Stimulated activated CD4-positive, alpha-beta T cell treated with anti-CD3 and anti-CD28 coated beads, Interleukin-1b, Interleukin-23, amount 100 ng/mL, for 24 hours (primary cell): ENCODE measurements around the gene RAPGEF2.
"Not testable (repeated sequence)": the region's sequence is repeated elsewhere in the genome, so short reads cannot be mapped to it uniquely, and the experiment has no call there.

ENCODE experiments used
- DNase-seq, 4 experiments: peaks; one replicate each; pipeline ENCODE4 v3.0.0-alpha.2; 2020; ENCODE audit warnings: low read depth in 4 of 4, low spot score in 1 of 4

RAPGEF2 gene

DNA sequence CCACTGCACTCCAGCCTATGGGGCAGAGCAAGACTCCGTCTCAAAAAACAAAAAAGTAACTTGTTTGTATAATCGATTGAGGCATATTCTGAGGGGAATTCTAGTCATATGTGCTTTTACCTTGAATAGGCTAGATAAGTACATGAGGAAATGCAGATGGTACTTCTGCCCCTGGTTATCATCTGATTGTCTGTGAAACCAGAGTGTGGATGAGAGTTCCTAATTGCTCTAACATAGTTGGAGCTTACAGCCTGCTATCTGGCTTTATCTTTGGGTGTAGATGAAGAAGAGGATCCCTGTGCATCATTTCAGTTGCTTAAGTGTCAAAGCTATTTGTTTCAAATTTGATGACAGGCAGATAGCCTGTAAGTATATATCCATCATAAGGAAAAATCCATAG, 205.1 kb downstream of the RAPGEF2 start:
- no peak for DNase-seq

DNA sequence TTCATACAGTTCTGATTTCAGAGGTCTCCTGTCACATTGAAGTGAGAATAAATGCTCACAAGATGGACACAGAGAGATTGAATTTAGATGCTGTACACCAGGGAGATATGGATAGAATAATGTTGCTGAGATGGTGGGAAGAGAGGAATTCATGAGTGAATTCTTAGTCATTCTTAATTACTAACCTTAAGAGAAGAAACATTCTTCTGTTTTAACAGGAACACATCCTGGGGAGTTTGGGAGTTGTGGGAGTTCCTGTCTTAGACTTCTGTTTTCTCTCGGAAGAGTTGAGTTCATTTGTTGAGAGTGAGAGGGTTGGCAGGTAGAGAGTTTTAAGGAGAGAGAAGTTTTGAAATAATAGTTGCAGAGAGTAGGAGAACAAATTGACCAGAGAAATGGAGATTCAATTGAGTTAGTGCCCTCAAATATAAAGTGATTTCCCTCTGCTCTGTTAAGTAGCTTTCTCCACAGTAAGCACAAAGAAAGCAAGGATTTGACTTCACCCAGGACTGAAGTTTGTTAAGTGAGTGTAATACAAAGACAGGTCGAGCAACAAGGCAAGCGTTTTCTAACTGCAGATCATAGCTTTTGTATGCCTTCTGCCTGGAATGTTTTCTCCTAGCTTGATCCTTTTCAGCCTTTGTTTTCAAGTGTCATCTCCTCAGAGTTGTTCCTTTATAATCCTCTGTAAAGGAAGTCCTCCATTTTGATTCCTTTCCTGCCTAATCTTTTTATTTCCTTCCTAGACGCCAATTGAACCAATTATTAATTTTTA, 205.9 kb downstream of the RAPGEF2 start:
- DNase-seq: no peak

DNA sequence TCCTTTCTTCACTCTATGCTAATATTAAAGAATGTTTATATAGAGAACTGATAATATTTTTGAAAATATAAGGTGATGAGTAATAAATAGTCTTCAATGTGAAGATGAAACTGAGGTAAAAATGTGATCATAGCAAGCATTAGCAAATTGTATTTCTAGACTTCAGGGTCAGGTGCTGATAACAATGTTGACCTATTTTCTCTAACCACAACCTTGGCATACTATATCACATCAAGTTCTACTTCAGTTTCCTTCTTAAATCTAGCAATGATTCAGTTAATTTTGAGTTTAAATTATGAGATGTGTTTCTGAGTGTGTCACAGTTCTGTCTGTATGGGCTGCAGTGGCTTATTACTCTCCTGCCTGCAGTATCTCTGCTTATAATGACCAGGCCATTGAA, 209.4 kb downstream of the RAPGEF2 start:
- DNase-seq: no peak

DNA sequence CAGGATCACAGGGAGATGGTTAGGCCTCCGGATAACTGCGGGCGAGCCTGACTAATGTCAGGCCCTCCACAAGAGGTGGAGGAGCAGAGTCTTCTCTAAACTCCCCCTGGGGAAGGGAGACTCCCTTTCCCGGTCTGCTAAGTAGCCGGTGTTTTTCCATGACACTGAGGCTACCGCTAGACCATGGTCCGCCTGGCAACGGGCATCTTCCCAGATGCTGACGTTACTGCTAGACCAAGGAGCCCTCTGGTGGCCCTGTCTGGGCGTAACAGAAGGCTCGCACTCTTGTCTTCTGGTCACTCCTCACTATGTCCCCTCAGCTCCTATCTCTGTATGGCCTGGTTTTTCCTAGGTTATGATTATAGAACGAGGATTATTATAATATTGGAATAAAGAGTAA, 213.0 kb downstream of the RAPGEF2 start:
- DNase-seq: not testable (repeated sequence)

DNA sequence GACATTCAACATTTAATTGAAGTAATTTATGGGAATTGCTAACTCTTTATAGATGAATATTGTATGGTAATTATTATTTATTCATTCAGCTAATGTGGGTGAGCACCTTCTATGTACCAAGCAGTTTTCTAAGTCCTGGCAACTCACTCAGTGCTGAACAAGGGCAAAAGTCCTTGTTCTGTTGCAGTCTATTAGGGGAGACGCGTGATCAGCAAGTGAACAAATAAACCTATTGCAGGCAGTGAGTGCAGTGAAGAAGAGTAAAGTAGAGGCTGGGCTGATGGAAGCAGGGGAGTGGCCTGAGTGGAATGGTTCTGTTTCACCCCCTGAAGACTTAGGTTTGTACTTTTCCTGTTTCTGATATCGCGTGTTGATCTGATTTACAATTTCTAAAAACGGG, 214.3 kb downstream of the RAPGEF2 start:
- DNase-seq: no peak

DNA sequence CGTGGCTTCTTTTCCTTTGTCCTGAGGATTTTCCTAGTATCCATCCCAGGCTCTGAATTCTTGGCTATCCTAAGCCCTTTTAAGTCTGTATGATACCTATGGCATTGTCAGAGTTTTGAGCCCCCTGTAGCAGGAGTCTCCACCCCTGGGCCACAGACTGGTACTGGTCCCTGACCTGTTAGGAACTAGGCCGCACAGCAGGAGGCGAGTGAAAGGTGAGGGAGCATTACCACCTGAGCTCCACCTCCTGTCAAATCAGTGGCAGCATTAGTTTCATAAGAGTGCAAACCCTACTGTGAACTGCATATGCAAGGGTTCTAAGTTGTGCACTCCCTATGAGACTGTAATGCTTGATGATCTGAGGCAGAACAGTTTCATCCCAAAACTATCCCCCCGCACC, 216.1 kb downstream of the RAPGEF2 start:
- no peak for DNase-seq

DNA sequence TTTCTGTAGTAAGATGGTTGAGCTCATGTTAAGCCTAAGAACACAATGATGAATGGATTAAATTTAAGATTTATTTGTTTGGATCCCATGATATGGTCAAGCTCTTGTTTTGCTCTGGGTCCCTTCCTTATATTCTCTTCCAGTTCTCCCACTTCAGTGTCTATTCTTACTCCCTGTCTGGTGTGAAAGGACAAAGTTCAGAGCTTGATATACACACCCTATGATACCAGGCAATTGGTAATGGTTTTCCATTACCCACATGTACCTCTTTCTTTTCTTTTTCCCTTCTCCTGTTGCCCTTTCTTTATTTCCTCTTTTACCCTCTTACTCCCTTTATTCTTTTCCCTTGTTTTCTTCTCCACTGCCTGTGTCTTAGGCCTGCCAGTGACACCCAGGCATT, 223.6 kb downstream of the RAPGEF2 start:
- DNase-seq: no peak

DNA sequence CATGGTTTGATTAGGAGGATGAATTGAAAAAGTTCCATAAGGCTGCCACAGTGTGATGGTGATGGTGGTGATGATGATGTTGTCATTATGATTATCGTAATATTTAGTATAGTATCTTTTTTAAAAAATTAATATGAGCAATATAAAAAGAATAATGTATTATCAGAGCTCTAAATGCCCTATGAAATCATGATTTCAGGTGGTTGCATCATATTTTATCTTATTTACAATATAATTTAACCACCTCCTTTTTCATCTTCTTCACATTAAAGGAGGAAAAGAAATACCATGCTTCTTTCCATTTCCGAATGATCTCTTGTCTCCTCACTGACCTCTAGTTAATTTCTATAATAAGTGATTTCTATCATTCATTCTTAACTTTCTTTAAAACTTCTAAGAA, 225.9 kb downstream of the RAPGEF2 start:
- DNase-seq: no peak

DNA sequence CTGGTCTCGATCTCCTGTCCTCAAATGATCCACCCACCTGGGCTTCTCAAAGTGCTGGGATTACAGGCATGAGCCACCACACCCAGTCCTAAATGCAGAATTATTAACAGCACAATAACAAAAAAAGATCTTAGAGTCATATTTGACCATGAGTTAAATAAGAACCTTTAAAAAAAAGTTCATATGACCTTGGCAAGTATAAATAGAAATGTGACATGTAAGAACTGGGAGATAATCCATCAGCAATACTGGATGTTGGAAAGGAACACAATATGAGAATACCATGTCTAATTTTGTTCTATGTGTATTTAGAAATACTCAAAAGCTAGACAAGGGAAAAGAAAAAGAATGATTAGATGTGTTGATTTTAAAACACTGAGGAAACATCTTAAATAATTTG, 231.6 kb downstream of the RAPGEF2 start:
- DNase-seq: no peak

DNA sequence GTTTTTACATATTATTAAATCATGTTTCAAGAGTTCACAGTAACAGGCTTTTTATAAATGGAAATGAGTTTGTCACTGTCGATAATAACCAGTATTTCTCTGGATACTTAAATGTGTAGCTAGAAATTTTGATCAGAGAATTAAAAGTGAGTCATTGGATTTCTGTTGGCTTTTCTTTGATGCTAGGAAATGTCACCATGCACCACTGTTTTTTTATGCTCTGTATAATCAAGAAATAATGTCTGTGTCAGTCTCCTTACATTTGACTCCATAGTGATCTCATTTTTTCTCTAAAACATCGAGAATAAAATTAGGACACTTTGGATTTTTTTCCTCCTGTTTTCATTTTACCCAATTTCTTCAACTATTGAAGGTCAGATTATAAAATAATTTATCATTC, 234.2 kb downstream of the RAPGEF2 start:
- no peak for DNase-seq

DNA sequence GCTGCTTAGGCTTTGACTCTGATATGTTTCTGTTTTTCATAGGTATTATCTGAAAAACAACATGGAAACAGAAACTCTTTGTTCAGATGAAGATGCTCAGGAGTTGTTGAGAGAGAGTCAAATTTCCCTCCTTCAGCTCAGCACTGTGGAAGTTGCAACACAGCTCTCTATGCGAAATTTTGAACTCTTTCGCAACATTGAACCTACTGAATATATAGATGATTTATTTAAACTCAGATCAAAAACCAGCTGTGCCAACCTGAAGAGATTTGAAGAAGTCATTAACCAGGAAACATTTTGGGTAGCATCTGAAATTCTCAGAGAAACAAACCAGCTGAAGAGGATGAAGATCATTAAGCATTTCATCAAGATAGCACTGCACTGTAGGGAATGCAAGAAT, 238.6 kb downstream of the RAPGEF2 start:
- DNase-seq: no peak

DNA sequence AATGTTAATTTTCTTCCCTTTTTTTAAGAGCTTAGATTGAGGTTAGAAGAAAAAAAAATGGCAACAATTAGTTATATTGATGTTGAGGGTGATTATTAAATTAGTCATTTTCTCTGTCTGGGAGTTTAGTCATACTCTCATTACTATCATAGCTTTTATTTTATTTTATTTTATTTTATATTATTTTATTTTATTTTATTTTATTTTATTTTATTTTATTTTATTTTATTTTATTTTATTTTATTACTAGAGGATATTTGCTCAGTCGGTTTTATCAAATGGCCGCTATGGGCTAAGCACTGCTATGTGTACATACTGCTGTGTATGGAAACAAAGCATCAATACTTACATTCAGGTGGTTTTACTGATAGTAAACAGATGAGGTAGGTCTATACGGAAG, 239.5 kb downstream of the RAPGEF2 start:
- no peak for DNase-seq

DNA sequence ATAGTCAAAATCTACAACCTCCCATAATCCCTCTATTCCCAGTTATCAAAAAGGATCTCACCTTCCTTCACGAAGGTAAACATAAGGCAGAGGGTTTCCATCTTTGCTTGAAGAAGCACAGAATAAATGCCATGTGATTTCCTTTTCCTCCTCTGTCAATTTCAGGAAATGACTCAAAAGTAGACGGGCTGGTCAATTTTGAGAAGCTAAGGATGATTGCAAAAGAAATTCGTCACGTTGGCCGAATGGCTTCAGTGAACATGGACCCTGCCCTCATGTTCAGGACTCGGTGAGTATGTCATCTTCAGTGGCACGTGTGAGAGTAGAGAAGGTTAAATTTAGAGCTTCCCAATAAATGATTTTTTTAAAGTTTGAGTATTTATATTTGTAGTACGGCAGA, 240.2 kb downstream of the RAPGEF2 start:
- DNase-seq: no peak

DNA sequence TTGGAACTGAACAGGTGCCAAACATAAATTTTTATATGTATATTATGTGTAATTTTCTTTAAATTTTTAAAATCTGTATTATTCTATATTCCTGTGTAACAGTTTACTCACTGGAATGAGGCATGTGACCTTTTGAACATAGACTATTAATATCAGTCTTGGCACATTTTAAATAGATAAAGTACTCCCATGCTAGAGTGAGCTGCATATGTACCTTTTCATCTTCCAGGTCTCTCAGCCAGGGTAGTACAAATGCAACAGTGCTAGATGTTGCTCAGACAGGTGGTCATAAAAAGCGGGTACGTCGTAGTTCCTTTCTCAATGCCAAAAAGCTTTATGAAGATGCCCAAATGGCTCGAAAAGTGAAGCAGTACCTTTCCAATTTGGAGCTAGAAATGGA, 242.0 kb downstream of the RAPGEF2 start:
- no peak for DNase-seq

DNA sequence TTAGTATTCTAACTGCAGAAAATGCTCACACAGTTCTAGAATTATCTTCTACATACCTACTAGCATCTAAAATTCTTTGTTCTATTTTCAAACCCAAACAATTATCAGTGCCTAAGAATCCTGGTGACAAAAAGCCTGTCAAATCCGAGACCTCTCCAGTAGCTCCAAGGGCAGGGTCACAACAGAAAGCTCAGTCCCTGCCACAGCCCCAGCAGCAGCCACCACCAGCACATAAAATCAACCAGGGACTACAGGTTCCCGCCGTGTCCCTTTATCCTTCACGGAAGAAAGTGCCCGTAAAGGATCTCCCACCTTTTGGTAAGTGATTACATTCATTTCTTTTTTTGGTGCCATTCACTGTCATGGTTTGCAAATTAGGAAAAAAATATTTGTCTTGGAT, 243.8 kb downstream of the RAPGEF2 start:
- DNase-seq: no peak

DNA sequence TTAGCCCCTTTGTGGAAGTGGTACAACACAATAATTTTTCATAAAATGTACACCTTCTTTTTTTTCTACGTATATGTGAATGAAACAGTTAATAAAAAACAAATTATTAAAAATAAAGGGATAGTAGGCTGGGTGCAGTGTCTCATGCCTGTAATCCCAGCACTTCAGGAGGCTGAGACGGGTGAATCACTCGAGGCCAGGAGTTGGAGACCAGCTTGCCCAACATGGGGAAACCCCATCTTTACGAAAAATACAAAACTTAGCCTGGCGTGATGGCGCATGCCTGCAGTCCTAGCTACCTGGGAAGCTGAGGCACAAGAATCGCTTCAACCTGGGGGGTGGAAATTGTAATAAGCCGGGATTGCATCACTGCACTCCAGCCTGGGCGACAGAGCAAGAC, 244.9 kb downstream of the RAPGEF2 start:
- no peak for DNase-seq

DNA sequence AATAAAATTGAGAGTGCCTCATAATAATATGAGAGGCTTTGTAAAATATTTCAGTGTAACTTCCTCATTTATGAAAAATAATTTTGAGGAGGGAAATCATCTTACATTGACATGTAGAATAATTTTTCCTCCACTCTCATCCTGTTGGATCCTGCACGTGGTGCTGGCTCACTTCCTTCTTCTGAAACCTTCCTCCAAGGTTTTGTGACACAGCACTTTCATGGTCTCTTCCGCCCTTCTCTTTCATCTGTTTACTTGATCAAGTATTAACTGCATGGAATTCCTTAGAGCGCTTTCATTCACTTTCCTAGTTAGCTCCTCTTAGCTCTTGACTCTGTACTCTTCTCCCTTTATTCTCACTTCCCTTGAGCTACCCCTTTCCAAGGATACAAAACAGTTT, 246.5 kb downstream of the RAPGEF2 start:
- DNase-seq: no peak

DNA sequence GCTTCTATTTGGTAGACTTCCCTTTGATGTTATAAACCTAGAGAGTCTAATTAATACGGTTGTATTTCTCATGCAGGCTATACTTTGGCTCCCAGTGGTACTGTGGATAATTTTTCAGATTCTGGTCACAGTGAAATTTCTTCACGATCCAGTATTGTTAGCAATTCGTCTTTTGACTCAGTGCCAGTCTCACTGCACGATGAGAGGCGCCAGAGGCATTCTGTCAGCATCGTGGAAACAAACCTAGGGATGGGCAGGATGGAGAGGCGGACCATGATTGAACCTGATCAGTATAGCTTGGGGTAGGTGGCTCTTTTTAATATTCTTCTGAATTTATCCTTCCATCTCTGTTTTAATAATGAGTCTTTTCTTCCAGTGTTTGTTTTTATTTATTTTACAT, 249.7 kb downstream of the RAPGEF2 start:
- DNase-seq: no peak

DNA sequence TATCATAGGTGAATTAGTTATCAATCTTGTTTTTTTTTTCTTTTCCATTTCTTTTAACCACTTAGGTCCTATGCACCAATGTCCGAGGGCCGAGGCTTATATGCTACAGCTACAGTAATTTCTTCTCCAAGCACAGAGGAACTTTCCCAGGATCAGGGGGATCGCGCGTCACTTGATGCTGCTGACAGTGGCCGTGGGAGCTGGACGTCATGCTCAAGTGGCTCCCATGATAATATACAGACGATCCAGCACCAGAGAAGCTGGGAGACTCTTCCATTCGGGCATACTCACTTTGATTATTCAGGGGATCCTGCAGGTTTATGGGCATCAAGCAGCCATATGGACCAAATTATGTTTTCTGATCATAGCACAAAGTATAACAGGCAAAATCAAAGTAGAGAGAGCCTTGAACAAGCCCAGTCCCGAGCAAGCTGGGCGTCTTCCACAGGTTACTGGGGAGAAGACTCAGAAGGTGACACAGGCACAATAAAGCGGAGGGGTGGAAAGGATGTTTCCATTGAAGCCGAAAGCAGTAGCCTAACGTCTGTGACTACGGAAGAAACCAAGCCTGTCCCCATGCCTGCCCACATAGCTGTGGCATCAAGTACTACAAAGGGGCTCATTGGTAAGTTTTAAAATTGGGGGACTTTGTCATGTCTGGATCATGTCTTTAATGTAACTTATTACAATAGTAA, 250.7 kb downstream of the RAPGEF2 start:
- DNase-seq: no peak

DNA sequence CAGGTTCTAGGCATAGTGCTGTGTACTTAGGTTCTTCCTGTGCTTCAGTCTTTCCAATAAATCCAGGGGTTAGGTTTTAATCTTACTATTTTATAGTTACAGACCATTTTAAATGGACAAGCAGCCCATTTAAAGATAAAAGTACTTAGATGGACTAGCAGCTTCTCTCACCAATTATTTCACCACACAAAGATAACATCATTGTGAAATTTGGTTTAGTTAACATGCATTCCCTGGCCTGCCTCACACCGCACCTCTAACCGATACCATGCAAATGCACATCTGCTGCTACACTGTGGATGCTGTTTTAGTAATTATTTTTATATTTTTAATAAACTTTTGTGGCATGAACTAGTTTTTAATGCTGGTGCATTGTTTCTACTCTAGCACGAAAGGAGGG, 252.6 kb downstream of the RAPGEF2 start:
- DNase-seq: no peak

DNA sequence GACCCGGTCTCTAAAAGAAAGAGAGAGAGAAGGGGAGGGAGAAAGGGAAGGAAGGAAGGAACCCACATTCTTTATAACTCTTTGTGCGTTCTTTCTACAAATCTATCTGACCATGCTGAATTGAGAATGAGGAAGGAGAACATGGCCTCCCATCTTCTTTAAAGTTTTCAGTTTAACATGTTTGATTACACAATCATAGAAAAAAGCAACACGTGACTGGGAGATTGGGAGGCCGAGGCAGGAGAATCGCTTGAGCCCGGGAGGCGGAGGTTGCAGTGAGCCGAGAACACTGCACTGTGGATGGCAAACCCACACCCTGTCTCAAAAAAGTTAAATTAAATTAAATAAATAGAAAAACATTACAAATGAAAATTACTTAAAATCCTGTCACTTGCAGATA, 254.5 kb downstream of the RAPGEF2 start:
- DNase-seq: no peak

DNA sequence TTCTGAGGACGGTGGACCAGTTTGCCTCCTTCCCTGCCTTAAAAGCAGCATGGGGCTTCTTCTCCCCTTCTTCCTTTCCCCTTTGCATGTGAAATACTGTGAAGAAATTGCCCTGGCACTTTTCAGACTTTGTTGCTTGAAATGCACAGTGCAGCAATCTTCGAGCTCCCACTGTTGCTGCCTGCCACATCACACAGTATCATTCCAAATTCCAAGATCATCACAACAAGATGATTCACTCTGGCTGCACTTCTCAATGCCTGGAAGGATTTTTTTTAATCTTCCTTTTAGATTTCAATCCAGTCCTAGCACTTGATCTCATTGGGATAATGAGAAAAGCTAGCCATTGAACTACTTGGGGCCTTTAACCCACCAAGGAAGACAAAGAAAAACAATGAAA, 255.3 kb downstream of the RAPGEF2 start:
- no peak for DNase-seq

DNA sequence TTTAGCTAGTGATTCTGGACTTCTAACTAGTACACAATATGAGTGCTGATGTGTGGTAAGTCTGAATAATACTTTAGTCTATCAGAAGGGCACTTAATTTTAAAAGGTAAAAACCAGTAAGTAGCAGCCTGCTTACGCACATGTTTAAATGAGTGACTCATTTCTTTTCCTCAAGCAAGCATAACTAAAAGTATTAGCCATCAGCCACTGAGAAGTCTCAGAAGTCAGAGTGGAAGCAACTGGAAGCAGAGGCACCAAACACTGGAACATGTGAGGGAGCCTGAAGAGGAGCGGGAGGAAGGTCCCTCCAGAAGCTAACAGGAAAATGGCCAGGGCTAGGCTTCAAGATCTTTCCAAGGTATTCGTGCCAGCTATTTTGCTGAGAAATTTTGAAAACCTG, 257.7 kb downstream of the RAPGEF2 start:
- DNase-seq: no peak
